AG08396 (cell line): ENCODE data around the gene ABCA5.
"Not testable (repeated sequence)": the region's sequence is repeated elsewhere in the genome, so short reads cannot be mapped to it uniquely, and the experiment has no call there.

ENCODE experiments used
- DNase-seq: peaks from one replicate; pipeline ENCODE4 v3.0.0; 2012; ENCODE audit warnings: low spot score, mixed read lengths

The ABCA5 gene

GRCh38 chr17:69325518-69326376, 1.2 kb downstream of the ABCA5 start:
- DNase-seq: peak; percentile 7

GRCh38 chr17:69323806-69324205, 3.1 kb downstream of the ABCA5 start:
- no peak for DNase-seq

- no peak for DNase-seq
Observed at GRCh38 chr17:69320908-69321238, 6.1 kb downstream of the ABCA5 start.

GRCh38 chr17:69320210-69320907, 6.6 kb downstream of the ABCA5 start:
- peak; percentile 10 for DNase-seq

- no peak for DNase-seq
Observed at GRCh38 chr17:69317625-69318024, 9.3 kb downstream of the ABCA5 start.

GRCh38 chr17:69314246-69315065, 12.5 kb downstream of the ABCA5 start:
- no peak for DNase-seq

GRCh38 chr17:69305177-69305576, 21.8 kb downstream of the ABCA5 start:
- no peak for DNase-seq

GRCh38 chr17:69302682-69303081, 24.3 kb downstream of the ABCA5 start:
- no peak for DNase-seq

GRCh38 chr17:69300222-69300621, 26.7 kb downstream of the ABCA5 start:
- no peak for DNase-seq

- DNase-seq: not testable (repeated sequence)
Observed at GRCh38 chr17:69298120-69298722, 28.7 kb downstream of the ABCA5 start.

GRCh38 chr17:69287168-69287567, 39.8 kb downstream of the ABCA5 start:
- DNase-seq: no peak

- DNase-seq: no peak
Observed at GRCh38 chr17:69286257-69286656, 40.7 kb downstream of the ABCA5 start.

GRCh38 chr17:69284646-69285045, 42.3 kb downstream of the ABCA5 start:
- DNase-seq: no peak

GRCh38 chr17:69282002-69282401, 44.9 kb downstream of the ABCA5 start:
- DNase-seq: no peak

GRCh38 chr17:69276279-69276678, 50.7 kb downstream of the ABCA5 start:
- not testable (repeated sequence) for DNase-seq

GRCh38 chr17:69275751-69276150, 51.2 kb downstream of the ABCA5 start:
- no peak for DNase-seq

- DNase-seq: no peak
Observed at GRCh38 chr17:69271023-69271422, 55.9 kb downstream of the ABCA5 start.

GRCh38 chr17:69269131-69269998, 57.6 kb downstream of the ABCA5 start:
- DNase-seq: no peak

- no peak for DNase-seq
Observed at GRCh38 chr17:69268543-69269014, 58.4 kb downstream of the ABCA5 start.

GRCh38 chr17:69267219-69267618, 59.7 kb downstream of the ABCA5 start:
- no peak for DNase-seq

- no peak for DNase-seq
Observed at GRCh38 chr17:69265873-69266272, 61.1 kb downstream of the ABCA5 start.
